MM.1S (cell line): ENCODE measurements around the gene SLC38A3.
A peak's percentile ranks its signal among the peaks of the same experiment; 100 is the strongest.
"Not testable (repeated sequence)": the region's sequence is repeated elsewhere in the genome, so short reads cannot be mapped to it uniquely, and the experiment has no call there.

Experiments
- DNase-seq: peaks from one replicate; pipeline ENCODE4 v3.0.0-alpha.2; 2015
- H2AFZ ChIP-seq: fragments of 300-600 bp; sonication (generic); 2 replicates; pipeline ENCODE4 v1.6.0; 2016; ENCODE audit warnings: antibody characterized with exemption, low read length
- H3F3A ChIP-seq: fragments of 300-600 bp; sonication (generic); 2 replicates; pipeline ENCODE4 v1.6.1; 2016; ENCODE audit warnings: mild to moderate bottlenecking, antibody characterized with exemption, low read length, moderate library complexity, mixed read lengths; ENCODE audit not compliant: insufficient read depth
- H3K27ac ChIP-seq: fragments of 300-600 bp; sonication (generic); 2 replicates; pipeline ENCODE4 v1.5.1; 2016; ENCODE audit warnings: mild to moderate bottlenecking, low read length
- H3K27me3 ChIP-seq: fragments of 300-600 bp; sonication (generic); replicated peaks from 2 replicates; pipeline ENCODE4 v1.6.0; 2016; ENCODE audit warnings: low read length; ENCODE audit not compliant: insufficient read depth
- H3K36me3 ChIP-seq: fragments of 300-600 bp; sonication (generic); replicated peaks from 2 replicates; pipeline ENCODE4 v1.6.1; 2016; ENCODE audit warnings: mild to moderate bottlenecking, low read length, mixed read lengths; ENCODE audit not compliant: insufficient read depth
- H3K4me1 ChIP-seq: fragments of 300-600 bp; sonication (generic); 2 replicates; pipeline ENCODE4 v1.6.1; 2016; ENCODE audit warnings: low read length, mixed read lengths
- H3K4me2 ChIP-seq: fragments of 300-600 bp; sonication (generic); 2 replicates; pipeline ENCODE4 v1.6.0; 2016; ENCODE audit warnings: low read depth, low read length
- H3K4me3 ChIP-seq: fragments of 300-600 bp; sonication (generic); 2 replicates; pipeline ENCODE4 v1.5.1; 2016; ENCODE audit warnings: low read length, mixed read lengths
- H3K79me2 ChIP-seq: fragments of 300-600 bp; sonication (generic); 2 replicates; pipeline ENCODE4 v1.6.1; 2016; ENCODE audit warnings: mixed run types, low read length, mixed read lengths
- H3K9ac ChIP-seq: fragments of 300-600 bp; sonication (generic); 2 replicates; pipeline ENCODE4 v1.6.1; 2016; ENCODE audit warnings: low read length, mixed read lengths
- H3K9me2 ChIP-seq: fragments of 300-600 bp; sonication (generic); replicated peaks from 2 replicates; pipeline ENCODE4 v1.6.1; 2016; ENCODE audit warnings: mild to moderate bottlenecking, low read length, mixed read lengths; ENCODE audit not compliant: insufficient read depth
- H3K9me3 ChIP-seq: fragments of 300-600 bp; sonication (generic); replicated peaks from 2 replicates; pipeline ENCODE4 v1.6.1; 2016; ENCODE audit warnings: mild to moderate bottlenecking, low read length, mixed read lengths; ENCODE audit not compliant: insufficient read depth
- H4K20me1 ChIP-seq: fragments of 300-600 bp; sonication (generic); 2 replicates; pipeline ENCODE4 v1.6.1; 2016; ENCODE audit warnings: mild to moderate bottlenecking, low read length, moderate library complexity, mixed read lengths; ENCODE audit not compliant: insufficient read depth
- CTCF ChIP-seq: fragments of 300-600 bp; sonication (generic); IDR thresholded peaks from 2 replicates; pipeline ENCODE4 v1.5.1; 2016; ENCODE audit warnings: antibody characterized with exemption, low read length, mixed read lengths
- EZH2 ChIP-seq: fragments of 300-600 bp; sonication (generic); optimal IDR thresholded peaks from 2 replicates; pipeline ENCODE3; 2017; ENCODE audit warnings: low read depth, mild to moderate bottlenecking, antibody characterized with exemption, low read length, mixed read lengths
- EZH2phosphoT487 ChIP-seq: fragments of 300-600 bp; sonication (generic); IDR thresholded peaks from 2 replicates; pipeline ENCODE4 v1.6.1; 2018; ENCODE audit warnings: antibody characterized with exemption, low read length

The SLC38A3 gene

DNA sequence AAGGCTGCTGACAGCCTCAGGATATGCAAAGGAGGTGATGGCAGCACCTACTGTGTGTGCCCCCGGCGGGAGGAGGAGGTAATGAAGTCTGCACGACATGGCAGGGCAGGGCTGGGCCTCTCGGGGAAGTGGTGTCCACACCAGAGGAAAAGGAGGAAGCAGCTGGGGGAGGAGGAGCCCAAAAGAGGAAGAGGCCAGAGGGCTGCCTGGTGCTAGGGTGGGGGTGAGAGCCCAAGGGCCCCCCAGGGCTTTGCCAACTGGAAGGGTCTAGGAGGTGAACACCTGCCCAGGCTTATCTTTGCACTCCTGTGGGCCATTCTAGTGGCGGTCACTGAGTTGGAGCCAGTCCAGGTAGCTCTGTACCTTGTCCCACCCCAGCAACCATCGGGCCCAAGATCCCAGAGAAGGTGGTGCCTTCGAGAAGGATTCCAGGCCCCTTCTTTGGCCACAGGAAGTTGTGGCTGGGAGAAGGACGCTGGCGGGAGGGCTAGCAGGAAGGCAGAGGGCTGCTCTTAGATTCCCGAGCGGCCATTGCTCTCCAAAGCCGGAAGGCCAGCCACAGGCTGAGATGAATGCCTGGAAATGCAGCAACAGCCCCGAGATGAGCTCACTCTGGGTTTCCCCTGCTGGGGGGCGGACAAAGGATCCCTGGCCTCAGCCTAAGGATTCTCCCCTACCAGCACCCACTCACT lies 37.9 kb downstream of the SLC38A3 start:
- Histone ChIP-seq H3F3A (peaks cover 21% of the 10 kb centered on the region), H3K4me1 (peaks cover 19% of the 10 kb centered on the region), H2AFZ (no peak overlapping the region), H3K4me2 (no peak overlapping the region), H4K20me1 (no peaks in the 10 kb centered on the region), H3K4me3 (no peak overlapping the region), H3K79me2 (peaks cover 96% of the 10 kb centered on the region), H3K9me2 (no peaks in the 10 kb centered on the region), H3K9ac (no peak overlapping the region), H3K36me3 (no peaks in the 10 kb centered on the region), H3K27ac (no peak overlapping the region), H3K9me3 (no peaks in the 10 kb centered on the region), H3K27me3 (no peaks in the 10 kb centered on the region)
- TF ChIP-seq CTCF = no peak
- no peak for TF ChIP-seq EZH2phosphoT487
- TF ChIP-seq EZH2 = no peak
- no peak for DNase-seq

- no peak overlapping the region for H2AFZ ChIP-seq
- H3K27ac ChIP-seq = no peak overlapping the region
- no peak overlapping the region for H3K9ac ChIP-seq
- H3F3A ChIP-seq = peaks cover 21% of the 10 kb centered on the region
- peaks cover 96% of the 10 kb centered on the region for H3K79me2 ChIP-seq
- H3K9me3 ChIP-seq = no peaks in the 10 kb centered on the region
- H3K4me2 ChIP-seq = no peak overlapping the region
- no peak for TF ChIP-seq EZH2phosphoT487
- TF ChIP-seq CTCF = no peak
- no peak for TF ChIP-seq EZH2
- no peaks in the 10 kb centered on the region for H3K9me2 ChIP-seq
- no peaks in the 10 kb centered on the region for H4K20me1 ChIP-seq
- H3K36me3 ChIP-seq = no peaks in the 10 kb centered on the region
- peaks cover 14% of the 10 kb centered on the region for H3K4me1 ChIP-seq
- H3K27me3 ChIP-seq = no peaks in the 10 kb centered on the region
- H3K4me3 ChIP-seq = no peak overlapping the region
- DNase-seq = no peak
Observed at GRCh38 chr3:50243543-50243895, 38.4 kb downstream of the SLC38A3 start.

- H4K20me1 ChIP-seq, H3K27me3 ChIP-seq, H3K27ac ChIP-seq, H3K9me2 ChIP-seq, DNase-seq, H2AFZ ChIP-seq, H3K4me2 ChIP-seq, H3K4me3 ChIP-seq, H3K36me3 ChIP-seq, H3K9me3 ChIP-seq, H3K9ac ChIP-seq: not testable (repeated sequence)
- peaks cover 13% of the 10 kb centered on the region for H3K4me1 ChIP-seq
- peaks cover 96% of the 10 kb centered on the region for H3K79me2 ChIP-seq
- peaks cover 21% of the 10 kb centered on the region for H3F3A ChIP-seq
Observed at GRCh38 chr3:50244813-50245212, 39.7 kb downstream of the SLC38A3 start.

DNA sequence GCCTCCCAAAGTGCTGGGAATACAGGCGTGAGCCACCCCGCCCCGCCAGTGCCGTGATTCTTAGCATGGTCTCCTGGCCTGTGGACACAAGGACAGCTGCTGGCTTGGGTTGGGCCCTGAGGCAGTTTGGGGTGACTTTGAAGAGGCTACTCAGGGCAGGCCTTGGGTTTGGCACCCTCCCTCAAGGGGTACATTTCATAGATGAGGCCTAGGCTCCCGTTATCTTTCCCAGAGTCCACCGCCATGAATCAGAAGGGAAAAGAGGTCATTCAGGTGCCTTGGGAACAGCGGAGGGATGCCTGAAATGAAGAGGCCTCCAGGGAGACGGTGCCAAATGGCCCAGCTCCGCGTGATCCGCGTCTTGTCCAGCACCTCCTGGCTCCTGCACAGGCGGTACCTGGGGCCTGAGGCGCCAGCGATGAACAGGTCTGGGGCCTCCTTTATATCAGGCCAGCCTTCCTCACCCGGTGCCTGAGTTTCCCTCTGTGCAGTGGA lies 40.2 kb downstream of the SLC38A3 start:
- peaks cover 13% of the 10 kb centered on the region for H3K4me1 ChIP-seq
- peak overlapping the region; percentile 47; the same call in 1 of the 2 replicates for H3K9ac ChIP-seq
- TF ChIP-seq CTCF (no peak), EZH2phosphoT487 (no peak), EZH2 (no peak)
- H4K20me1 ChIP-seq = peaks cover 8% of the 10 kb centered on the region; the same call in 1 of the 2 replicates
- H3K27ac ChIP-seq = peak overlapping the region; percentile 81; the same call in 1 of the 2 replicates
- H3K9me3 ChIP-seq = no peaks in the 10 kb centered on the region
- no peaks in the 10 kb centered on the region for H3K36me3 ChIP-seq
- DNase-seq = no peak
- no peaks in the 10 kb centered on the region for H3K9me2 ChIP-seq
- no peak overlapping the region for H2AFZ ChIP-seq
- peaks cover 21% of the 10 kb centered on the region for H3F3A ChIP-seq
- H3K4me3 ChIP-seq = peak overlapping the region; percentile 52
- no peaks in the 10 kb centered on the region for H3K27me3 ChIP-seq
- H3K4me2 ChIP-seq = peak overlapping the region; percentile 74
- peaks cover 96% of the 10 kb centered on the region for H3K79me2 ChIP-seq
